Measurements from ENCODE around the gene TAX1BP3. TPM values are rescaled to one million over a fixed set of nuclear protein-coding genes. Genes with fewer than 3 reads are reported as not detected.
A peak's percentile ranks its signal among the peaks of the same experiment; 100 is the strongest.

Gene TAX1BP3
- total and polyA plus RNA-seq, 2 of the 13 experiments (the other 11 are each of a cell fraction or from before 2014, with no cell fraction given) = 16.7 to 45.1 TPM

DNA sequence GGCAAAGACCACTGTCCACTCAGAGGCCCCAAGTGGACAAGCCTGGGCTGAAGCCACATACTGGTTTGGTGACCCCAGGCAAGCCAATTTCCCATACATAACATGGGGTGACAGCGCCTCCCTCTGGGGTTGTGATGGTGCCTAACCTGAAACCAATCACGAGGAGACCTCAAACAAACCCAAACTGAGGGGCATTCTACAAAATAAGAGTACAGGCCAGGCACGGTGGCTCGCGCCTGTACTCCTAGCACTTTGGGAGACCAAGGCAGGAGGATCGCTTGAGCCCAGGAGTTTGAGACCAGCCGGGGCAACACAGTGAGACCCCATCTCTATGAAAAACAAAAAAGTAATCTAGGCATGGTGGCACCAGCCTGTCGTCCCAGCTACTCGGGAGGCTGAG is 24.0 kb upstream of the TAX1BP3 start:
- H3K36me3 ChIP-seq (replicated peaks in 1 of 2; ENCODE audit: control insufficient read depth in 1 of 2, insufficient read depth in 2 of 2, low read length in 2 of 2) = no peaks in the 10 kb centered on the region
- no peak for DNase-seq (ENCODE audit: low spot score)
- no TSS peak for BruUV-seq (replicated peaks)
- H2AFZ ChIP-seq (ENCODE audit: low read length) = no peak overlapping the region
- CTCF ChIA-PET (ENCODE audit: low intra/inter-chr PET ratio, low total read pairs) = no interaction called here
- ATAC-seq = no peak
- no peak overlapping the region for H3K4me2 ChIP-seq (ENCODE audit: low read depth, low read length)
- peaks cover 17% of the 10 kb centered on the region for H3K4me1 ChIP-seq (ENCODE audit: insufficient read depth, low read length)
- no peaks in the 10 kb centered on the region for H3K79me2 ChIP-seq (ENCODE audit: insufficient read depth, low read length)
- no peaks in the 10 kb centered on the region for H4K20me1 ChIP-seq (ENCODE audit: insufficient read depth, low read length)
- no peak overlapping the region for H3K27ac ChIP-seq (ENCODE audit: extremely low read length, insufficient read depth, low read length)
- in situ Hi-C loops (cut with HindIII; ENCODE audit: extremely low pct_ligation_motif_present, low pct_unique_long_range_greater_than_20kb) = no loop called here
- 71% methylated on average over 9 of the region's 9 CpGs for WGBS (ENCODE audit: low lambda C conversion rate)
- intact Hi-C loops (cut with micrococcal nuclease; ENCODE audit: unreplicated experiment) = no loop called here
- peaks cover 0 to 22% of the 10 kb centered on the region in 2 experiments; a peak in 2 of 5 replicates for H3K27me3 ChIP-seq (ENCODE audit: control insufficient read depth in 1 of 2, insufficient read depth in 2 of 2, low read length in 2 of 2)
- FAIRE-seq = no peak
- H3K9me3 ChIP-seq (ENCODE audit: low read length) = no peaks in the 10 kb centered on the region
- POLR2A ChIA-PET = no interaction called here
- TF ChIP-seq, protein P1, sequence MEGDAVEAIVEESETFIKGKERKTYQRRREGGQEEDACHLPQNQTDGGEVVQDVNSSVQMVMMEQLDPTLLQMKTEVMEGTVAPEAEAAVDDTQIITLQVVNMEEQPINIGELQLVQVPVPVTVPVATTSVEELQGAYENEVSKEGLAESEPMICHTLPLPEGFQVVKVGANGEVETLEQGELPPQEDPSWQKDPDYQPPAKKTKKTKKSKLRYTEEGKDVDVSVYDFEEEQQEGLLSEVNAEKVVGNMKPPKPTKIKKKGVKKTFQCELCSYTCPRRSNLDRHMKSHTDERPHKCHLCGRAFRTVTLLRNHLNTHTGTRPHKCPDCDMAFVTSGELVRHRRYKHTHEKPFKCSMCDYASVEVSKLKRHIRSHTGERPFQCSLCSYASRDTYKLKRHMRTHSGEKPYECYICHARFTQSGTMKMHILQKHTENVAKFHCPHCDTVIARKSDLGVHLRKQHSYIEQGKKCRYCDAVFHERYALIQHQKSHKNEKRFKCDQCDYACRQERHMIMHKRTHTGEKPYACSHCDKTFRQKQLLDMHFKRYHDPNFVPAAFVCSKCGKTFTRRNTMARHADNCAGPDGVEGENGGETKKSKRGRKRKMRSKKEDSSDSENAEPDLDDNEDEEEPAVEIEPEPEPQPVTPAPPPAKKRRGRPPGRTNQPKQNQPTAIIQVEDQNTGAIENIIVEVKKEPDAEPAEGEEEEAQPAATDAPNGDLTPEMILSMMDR (CRISPR knock-in tag; IDR thresholded peaks at IDR 0.05) = peak; percentile 42
- TF ChIP-seq ARNT2 (CRISPR knock-in tag; IDR thresholded peaks at IDR 0.05; ENCODE audit: low read depth) (no peak), ZNF180 (CRISPR knock-in tag; IDR thresholded peaks at IDR 0.05; ENCODE audit: borderline replicate concordance, low read depth) (no peak), ZNF121 (CRISPR knock-in tag; IDR thresholded peaks at IDR 0.05) (peak; percentile 71), MLLT10 (CRISPR knock-in tag; IDR thresholded peaks at IDR 0.05) (no peak), STAG1 (CRISPR knock-in tag; IDR thresholded peaks at IDR 0.05) (peak; percentile 27; the same call in 1 of the 2 replicates)
- H3K9ac ChIP-seq (ENCODE audit: insufficient read depth, low read depth, low read length) = no peak overlapping the region
- no peak overlapping the region for H3K4me3 ChIP-seq (replicated peaks in 1 of 3; ENCODE audit: insufficient read depth in 1 of 3, low read depth in 2 of 3, low read length in 3 of 3)

DNA sequence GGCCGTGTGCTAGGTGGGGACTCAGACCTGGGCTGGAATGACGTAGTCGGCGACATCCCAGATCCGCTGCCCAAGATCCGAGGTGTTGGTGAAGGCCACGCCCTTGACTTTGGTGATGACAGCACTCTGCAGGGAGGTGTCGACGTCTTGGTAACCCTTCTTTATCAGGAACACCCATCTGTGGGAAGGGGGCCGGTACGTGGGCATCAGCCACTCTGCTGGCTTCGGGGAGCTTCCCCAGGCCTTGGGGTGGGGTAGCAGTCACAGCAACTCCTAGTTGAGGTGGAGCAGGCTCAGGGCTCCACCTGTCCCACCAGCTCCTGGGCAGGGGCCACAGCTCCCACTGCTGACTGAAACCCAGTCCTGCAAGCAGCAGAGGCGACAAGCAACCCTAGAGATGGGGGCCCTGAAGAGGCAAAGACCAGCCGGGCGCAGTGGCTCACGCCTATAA is 23.3 kb upstream of the TAX1BP3 start:
- ATAC-seq (peak; percentile 17; the same call in 1 of the 3 replicates), FAIRE-seq (no peak), DNase-seq (ENCODE audit: low spot score) (no peak)
- intact Hi-C loops (cut with micrococcal nuclease; ENCODE audit: unreplicated experiment) (no loop called here), in situ Hi-C loops (cut with HindIII; ENCODE audit: extremely low pct_ligation_motif_present, low pct_unique_long_range_greater_than_20kb) (no loop called here)
- H3K36me3 ChIP-seq (replicated peaks in 1 of 2; ENCODE audit: control insufficient read depth in 1 of 2, insufficient read depth in 2 of 2, low read length in 2 of 2) = no peaks in the 10 kb centered on the region
- no peak overlapping the region for H3K4me3 ChIP-seq (replicated peaks in 1 of 3; ENCODE audit: insufficient read depth in 1 of 3, low read depth in 2 of 3, low read length in 3 of 3)
- no peaks in the 10 kb centered on the region for H4K20me1 ChIP-seq (ENCODE audit: insufficient read depth, low read length)
- POLR2A ChIA-PET = interaction anchor here (0.7 kb wide), 1 partner anchor 1180 kb away, joined by 4 read pairs; the partner anchor contains the start of gene METTL16
- no peaks in the 10 kb centered on the region for H3K79me2 ChIP-seq (ENCODE audit: insufficient read depth, low read length)
- H3K9me3 ChIP-seq (ENCODE audit: low read length) = no peaks in the 10 kb centered on the region
- H3K27me3 ChIP-seq (ENCODE audit: control insufficient read depth in 1 of 2, insufficient read depth in 2 of 2, low read length in 2 of 2) = peaks cover 0 to 17% of the 10 kb centered on the region in 2 experiments; a peak in 2 of 5 replicates
- H3K9ac ChIP-seq (ENCODE audit: insufficient read depth, low read depth, low read length) = no peak overlapping the region
- CTCF ChIA-PET (ENCODE audit: low intra/inter-chr PET ratio, low total read pairs) = no interaction called here
- no peak overlapping the region for H3K4me2 ChIP-seq (ENCODE audit: low read depth, low read length)
- no TSS peak for BruUV-seq (replicated peaks)
- 73% methylated on average over 13 of the region's 16 CpGs for WGBS (ENCODE audit: low lambda C conversion rate)
- peaks cover 17% of the 10 kb centered on the region for H3K4me1 ChIP-seq (ENCODE audit: insufficient read depth, low read length)
- no peak overlapping the region for H3K27ac ChIP-seq (ENCODE audit: extremely low read length, insufficient read depth, low read length)
- H2AFZ ChIP-seq (ENCODE audit: low read length) = no peak overlapping the region
- TF ChIP-seq, protein P2, sequence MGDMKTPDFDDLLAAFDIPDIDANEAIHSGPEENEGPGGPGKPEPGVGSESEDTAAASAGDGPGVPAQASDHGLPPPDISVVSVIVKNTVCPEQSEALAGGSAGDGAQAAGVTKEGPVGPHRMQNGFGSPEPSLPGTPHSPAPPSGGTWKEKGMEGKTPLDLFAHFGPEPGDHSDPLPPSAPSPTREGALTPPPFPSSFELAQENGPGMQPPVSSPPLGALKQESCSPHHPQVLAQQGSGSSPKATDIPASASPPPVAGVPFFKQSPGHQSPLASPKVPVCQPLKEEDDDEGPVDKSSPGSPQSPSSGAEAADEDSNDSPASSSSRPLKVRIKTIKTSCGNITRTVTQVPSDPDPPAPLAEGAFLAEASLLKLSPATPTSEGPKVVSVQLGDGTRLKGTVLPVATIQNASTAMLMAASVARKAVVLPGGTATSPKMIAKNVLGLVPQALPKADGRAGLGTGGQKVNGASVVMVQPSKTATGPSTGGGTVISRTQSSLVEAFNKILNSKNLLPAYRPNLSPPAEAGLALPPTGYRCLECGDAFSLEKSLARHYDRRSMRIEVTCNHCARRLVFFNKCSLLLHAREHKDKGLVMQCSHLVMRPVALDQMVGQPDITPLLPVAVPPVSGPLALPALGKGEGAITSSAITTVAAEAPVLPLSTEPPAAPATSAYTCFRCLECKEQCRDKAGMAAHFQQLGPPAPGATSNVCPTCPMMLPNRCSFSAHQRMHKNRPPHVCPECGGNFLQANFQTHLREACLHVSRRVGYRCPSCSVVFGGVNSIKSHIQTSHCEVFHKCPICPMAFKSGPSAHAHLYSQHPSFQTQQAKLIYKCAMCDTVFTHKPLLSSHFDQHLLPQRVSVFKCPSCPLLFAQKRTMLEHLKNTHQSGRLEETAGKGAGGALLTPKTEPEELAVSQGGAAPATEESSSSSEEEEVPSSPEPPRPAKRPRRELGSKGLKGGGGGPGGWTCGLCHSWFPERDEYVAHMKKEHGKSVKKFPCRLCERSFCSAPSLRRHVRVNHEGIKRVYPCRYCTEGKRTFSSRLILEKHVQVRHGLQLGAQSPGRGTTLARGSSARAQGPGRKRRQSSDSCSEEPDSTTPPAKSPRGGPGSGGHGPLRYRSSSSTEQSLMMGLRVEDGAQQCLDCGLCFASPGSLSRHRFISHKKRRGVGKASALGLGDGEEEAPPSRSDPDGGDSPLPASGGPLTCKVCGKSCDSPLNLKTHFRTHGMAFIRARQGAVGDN (CRISPR knock-in tag; IDR thresholded peaks at IDR 0.05) = peak; percentile 9; the same call in 1 of the 2 replicates
- TF ChIP-seq SIX1 (CRISPR knock-in tag; IDR thresholded peaks at IDR 0.05; ENCODE audit: borderline replicate concordance) (no peak), HNF4G (IDR thresholded peaks at IDR 0.05; ENCODE audit: borderline replicate concordance, low read depth, low read length) (no peak), HNF4G (CRISPR knock-in tag; IDR thresholded peaks at IDR 0.05; ENCODE audit: borderline replicate concordance, low read depth) (no peak)
- TF ChIP-seq, protein P1 (CRISPR knock-in tag; IDR thresholded peaks at IDR 0.05) = peak; percentile 41
